Left lung (tissue), 10 donors: ENCODE data around the gene RITA1. TPM values are rescaled to one million over a fixed set of nuclear protein-coding genes. Genes with fewer than 3 reads are reported as not detected.

Source experiments
- ATAC-seq: fragments of 200-7000 bp; cut with Tn5 transposase; one replicate; pipeline ENCODE4 v1.9.1; 2020; ENCODE audit warnings: moderate library complexity
- DNase-seq, 4 donors: peaks; one replicate each; pipeline ENCODE4 v3.0.0-alpha.2; 2013 to 2020
- H3K27ac ChIP-seq, 2 donors: fragments of 200-600 bp; sonication (generic) in 1 of 2; one replicate each; pipeline versions ENCODE4 v1.5.0 to v1.8.0; 2020 to 2021
- H3K27me3 ChIP-seq, 2 donors: fragments of 200-600 bp; sonication (generic) in 1 of 2; one replicate each; pipeline versions ENCODE4 v1.5.0 to v1.8.0; 2020 to 2021
- H3K36me3 ChIP-seq, 2 donors: fragments of 200-600 bp; sonication (generic) in 1 of 2; one replicate each; pipeline versions ENCODE4 v1.5.0 to v1.8.0; 2020 to 2021
- H3K4me1 ChIP-seq, 2 donors: fragments of 200-600 bp; one replicate each; pipeline ENCODE4 v1.8.0; 2021
- H3K4me3 ChIP-seq, 2 donors: fragments of 200-600 bp; sonication (generic) in 1 of 2; one replicate each; pipeline versions ENCODE4 v1.5.0 to v1.8.0; 2020 to 2021; ENCODE audit warnings: mild to moderate bottlenecking in 1 of 2
- H3K9me3 ChIP-seq, 2 donors: fragments of 200-600 bp; sonication (generic) in 1 of 2; one replicate each; pipeline versions ENCODE4 v1.5.0 to v1.8.0; 2020 to 2021
- CTCF ChIP-seq, 2 donors: fragments of 200-600 bp; sonication (generic) in 1 of 2; IDR thresholded peaks; one replicate each; pipeline versions ENCODE4 v1.5.0 to v1.8.0; 2021; ENCODE audit warnings: antibody characterized with exemption in 2 of 2
- intact Hi-C, 2 donors: fragments of 100-400 bp; cut with DNase I; formaldehyde crosslinking; loops; one replicate each; pipeline versions ENCODE4 v1.11.2 to v1.14.2; 2022
- polyA plus RNA-seq, 6 donors: library from polyadenylated mRNA; unstranded; fragments of 120-200 nt; gene quantifications; one replicate each; pipeline ENCODE4 v1.2.1, GENCODE V29; 2013; ENCODE audit not compliant: insufficient read length in 6 of 6
- total RNA-seq, 2 donors: library from RNA; stranded (reverse); fragmentation: NEBNext Ultra II Directional; extraction: Animal tissue kit (Norgen Biotek cat#: 25700); gene quantifications; one replicate each; pipeline ENCODE4 v1.2.1, GENCODE V29; 2021
- donor health status: DM: no; HTN: yes; CAD: no.
- donor health status: DM: no; HTN: no; CAD: no.

RITA1 gene
- total and polyA plus RNA-seq, 8 donors = 9.1 to 17.3 (median 11.9) TPM

GRCh38 chr12:113231235-113232088, 45.9 kb downstream of the RITA1 start:
- no peak overlapping the region for H3K27ac ChIP-seq
- H3K4me1 ChIP-seq = peaks cover 0 to 83% of the 10 kb centered on the region in 2 donors
- intact Hi-C loops = no loop called here
- H3K4me3 ChIP-seq = no peak overlapping the region
- H3K27me3 ChIP-seq = no peaks in the 10 kb centered on the region
- DNase-seq (peak in 1 of 4 donors; percentile 24), ATAC-seq (peak; percentile 28)
- H3K9me3 ChIP-seq = no peaks in the 10 kb centered on the region
- TF ChIP-seq CTCF (IDR thresholded peaks at IDR 0.05) = no peak
- H3K36me3 ChIP-seq = peaks cover 0 to 66% of the 10 kb centered on the region in 2 donors

GRCh38 chr12:113232089-113232839, 46.7 kb downstream of the RITA1 start:
- Histone ChIP-seq H3K9me3 (no peaks in the 10 kb centered on the region), H3K36me3 (peaks cover 0 to 62% of the 10 kb centered on the region in 2 donors), H3K4me3 (no peak overlapping the region), H3K4me1 (peaks cover 0 to 84% of the 10 kb centered on the region in 2 donors), H3K27me3 (no peaks in the 10 kb centered on the region), H3K27ac (peak overlapping the region in 1 of 2 donors; percentile 63)
- no peak for ATAC-seq
- TF ChIP-seq CTCF (IDR thresholded peaks at IDR 0.05) = no peak
- intact Hi-C loops = no loop called here
- peak in 1 of 4 donors; percentile 30 for DNase-seq

- Histone ChIP-seq H3K4me3 (no peak overlapping the region), H3K27ac (peak overlapping the region in 1 of 2 donors; percentile 63), H3K4me1 (peaks cover 4 to 84% of the 10 kb centered on the region in 2 donors), H3K27me3 (no peaks in the 10 kb centered on the region), H3K9me3 (no peaks in the 10 kb centered on the region), H3K36me3 (peaks cover 0 to 54% of the 10 kb centered on the region in 2 donors)
- no peak for TF ChIP-seq CTCF (IDR thresholded peaks at IDR 0.05)
- ATAC-seq (peak; percentile 67), DNase-seq (peak in 1 of 4 donors; percentile 60)
- intact Hi-C loops = no loop called here
Observed at GRCh38 chr12:113232840-113233585, 47.5 kb downstream of the RITA1 start.

GRCh38 chr12:113233967-113234366, 48.4 kb downstream of the RITA1 start:
- Histone ChIP-seq H3K27ac (no peak overlapping the region), H3K4me1 (peaks cover 4 to 84% of the 10 kb centered on the region in 2 donors), H3K27me3 (no peaks in the 10 kb centered on the region), H3K9me3 (no peaks in the 10 kb centered on the region), H3K4me3 (no peak overlapping the region), H3K36me3 (peaks cover 0 to 44% of the 10 kb centered on the region in 2 donors)
- intact Hi-C loops = no loop called here
- no peak for ATAC-seq
- peak in 1 of 4 donors; percentile 6 for DNase-seq
- TF ChIP-seq CTCF (IDR thresholded peaks at IDR 0.05) = no peak
